Dermis microvascular lymphatic vessel endothelial cell (primary cell): ENCODE data around the gene AGTR2. TPM values are rescaled to one million over a fixed set of nuclear protein-coding genes. Genes with fewer than 3 reads are reported as not detected.
"Not testable (repeated sequence)": the region's sequence is repeated elsewhere in the genome, so short reads cannot be mapped to it uniquely, and the experiment has no call there.

ENCODE experiments used
- DNase-seq, 2 donors: peaks; one replicate each; pipeline versions ENCODE4 v3.0.0 to v3.0.0-alpha.2; 2010; ENCODE audit warnings: low read depth in 2 of 2
- total RNA-seq: library from RNA; depleted of rRNA; stranded (reverse); fragments of >200 nt; gene quantifications from 2 replicates; pipeline ENCODE4 v1.2.1, GENCODE V29; 2014

AGTR2 gene, protein sequence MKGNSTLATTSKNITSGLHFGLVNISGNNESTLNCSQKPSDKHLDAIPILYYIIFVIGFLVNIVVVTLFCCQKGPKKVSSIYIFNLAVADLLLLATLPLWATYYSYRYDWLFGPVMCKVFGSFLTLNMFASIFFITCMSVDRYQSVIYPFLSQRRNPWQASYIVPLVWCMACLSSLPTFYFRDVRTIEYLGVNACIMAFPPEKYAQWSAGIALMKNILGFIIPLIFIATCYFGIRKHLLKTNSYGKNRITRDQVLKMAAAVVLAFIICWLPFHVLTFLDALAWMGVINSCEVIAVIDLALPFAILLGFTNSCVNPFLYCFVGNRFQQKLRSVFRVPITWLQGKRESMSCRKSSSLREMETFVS
- total RNA-seq: not detected in 2 replicates

DNA sequence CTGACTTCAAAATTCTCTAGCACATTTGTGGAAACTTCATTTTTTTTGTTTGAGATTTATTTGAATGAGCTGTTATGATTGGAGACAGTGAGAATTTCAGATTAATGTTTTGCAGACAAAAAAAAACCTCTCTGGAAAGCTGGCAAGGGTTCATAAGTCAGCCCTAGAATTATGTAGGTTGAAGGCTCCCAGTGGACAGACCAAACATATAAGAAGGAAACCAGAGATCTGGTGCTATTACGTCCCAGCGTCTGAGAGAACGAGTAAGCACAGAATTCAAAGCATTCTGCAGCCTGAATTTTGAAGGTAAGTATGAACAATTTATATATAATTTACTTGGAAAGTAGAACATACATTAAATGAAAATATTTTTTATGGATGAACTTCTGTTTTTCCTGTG is at the start of gene AGTR2:
AGTR2 (plus strand) TSS at position 234 of the 400 bp plus-strand sequence. CDS start 1,537 bp downstream, outside the sequence.
- DNase-seq: no peak

DNA sequence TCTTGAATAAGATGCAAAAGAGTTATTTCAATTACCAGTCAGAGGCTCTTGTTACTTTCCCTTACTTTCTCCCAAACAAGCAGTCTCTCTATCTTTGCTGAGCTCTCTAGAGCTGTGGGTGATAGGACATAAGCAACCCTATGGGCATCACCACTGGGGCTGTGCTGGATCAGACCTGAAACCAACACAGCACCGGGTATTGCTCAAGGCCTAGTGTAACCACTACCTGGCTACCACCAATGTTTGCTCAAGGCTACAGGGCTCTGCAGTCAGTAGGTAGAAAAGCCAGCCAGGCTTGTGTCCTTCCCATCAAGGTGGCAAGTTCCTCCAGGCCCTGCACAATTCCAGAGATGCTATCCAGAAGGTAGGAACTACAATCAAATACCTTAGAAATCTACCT is 35.3 kb upstream of the AGTR2 start:
- DNase-seq: no peak

DNA sequence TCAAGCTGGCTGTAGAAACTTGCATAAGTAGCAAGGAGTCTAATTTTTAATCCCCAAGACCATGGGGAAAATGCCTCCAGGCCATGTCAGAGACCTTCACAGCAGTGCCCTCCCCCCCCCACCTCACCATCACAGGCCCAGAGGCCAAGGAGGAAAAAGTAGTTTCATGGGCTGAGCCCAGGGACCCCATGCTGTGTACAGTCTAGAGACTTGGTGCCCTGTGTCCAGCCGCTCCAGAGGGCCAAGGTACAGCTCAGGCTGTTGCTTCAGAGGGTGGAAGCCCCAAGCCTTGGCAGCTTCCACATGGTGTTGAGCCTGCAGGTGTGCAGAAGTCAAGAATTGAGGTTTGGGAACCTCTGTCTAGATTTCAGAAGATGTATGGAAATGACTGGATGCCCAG is 29.3 kb upstream of the AGTR2 start:
- not testable (repeated sequence) for DNase-seq

DNA sequence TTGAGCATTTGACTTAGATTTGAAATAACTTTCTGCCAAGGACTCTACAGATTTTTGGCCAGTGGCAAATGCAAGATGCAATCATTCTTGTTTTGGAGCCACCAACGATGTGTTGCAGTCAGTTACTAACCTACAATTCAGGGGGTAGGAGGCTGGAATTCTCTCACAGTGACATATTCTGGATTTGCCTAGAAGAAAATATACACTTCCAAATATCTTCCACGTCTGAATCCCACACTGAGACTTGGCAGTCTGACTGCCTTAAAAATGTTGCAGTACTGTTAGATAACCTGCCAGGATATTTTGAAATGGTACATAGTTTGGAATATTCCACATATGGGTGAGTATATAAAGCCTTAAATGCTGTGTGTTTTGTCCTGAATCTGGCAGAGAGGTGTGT is 27.6 kb upstream of the AGTR2 start:
- DNase-seq: no peak

DNA sequence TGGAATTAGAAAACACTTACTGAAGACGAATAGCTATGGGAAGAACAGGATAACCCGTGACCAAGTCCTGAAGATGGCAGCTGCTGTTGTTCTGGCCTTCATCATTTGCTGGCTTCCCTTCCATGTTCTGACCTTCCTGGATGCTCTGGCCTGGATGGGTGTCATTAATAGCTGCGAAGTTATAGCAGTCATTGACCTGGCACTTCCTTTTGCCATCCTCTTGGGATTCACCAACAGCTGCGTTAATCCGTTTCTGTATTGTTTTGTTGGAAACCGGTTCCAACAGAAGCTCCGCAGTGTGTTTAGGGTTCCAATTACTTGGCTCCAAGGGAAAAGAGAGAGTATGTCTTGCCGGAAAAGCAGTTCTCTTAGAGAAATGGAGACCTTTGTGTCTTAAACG is 2.4 kb downstream of the AGTR2 start:
- no peak for DNase-seq

DNA sequence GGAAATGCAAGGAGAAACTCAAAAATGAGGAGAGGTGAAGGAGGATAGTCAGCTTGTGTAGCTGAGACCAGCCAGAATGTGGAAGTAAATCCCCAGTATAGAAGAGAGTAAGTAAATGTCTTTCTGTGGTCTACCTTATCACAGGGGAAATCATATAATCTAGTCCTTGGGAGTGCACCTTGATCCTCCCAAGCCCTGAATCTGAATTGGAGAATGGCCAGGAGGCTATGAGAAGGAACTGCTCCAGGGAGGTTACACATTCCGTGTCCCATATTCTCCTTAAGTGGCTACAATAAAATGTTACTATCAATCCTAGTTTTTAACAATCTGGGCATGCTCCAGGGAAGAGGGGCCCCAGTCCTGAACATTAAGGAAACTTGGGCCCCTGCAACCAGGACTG is 10.8 kb downstream of the AGTR2 start:
- DNase-seq: no peak

DNA sequence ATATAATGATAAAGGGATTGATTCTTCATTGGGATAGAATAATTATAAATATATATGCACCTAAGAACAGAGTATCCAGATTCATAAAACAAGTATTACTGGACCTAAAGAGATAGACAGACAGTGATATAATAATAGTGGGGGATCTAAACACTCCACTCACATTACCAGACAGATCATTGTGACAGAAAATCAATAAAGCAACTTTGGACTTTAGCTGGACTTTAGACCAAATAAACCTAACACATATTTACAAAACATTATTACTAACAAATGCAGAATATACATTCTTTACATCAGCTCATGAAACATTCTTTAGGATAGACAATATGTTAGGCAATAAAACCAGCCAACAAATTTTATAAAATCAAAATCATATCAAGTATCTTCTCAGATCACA is 14.6 kb downstream of the AGTR2 start:
- no peak for DNase-seq

DNA sequence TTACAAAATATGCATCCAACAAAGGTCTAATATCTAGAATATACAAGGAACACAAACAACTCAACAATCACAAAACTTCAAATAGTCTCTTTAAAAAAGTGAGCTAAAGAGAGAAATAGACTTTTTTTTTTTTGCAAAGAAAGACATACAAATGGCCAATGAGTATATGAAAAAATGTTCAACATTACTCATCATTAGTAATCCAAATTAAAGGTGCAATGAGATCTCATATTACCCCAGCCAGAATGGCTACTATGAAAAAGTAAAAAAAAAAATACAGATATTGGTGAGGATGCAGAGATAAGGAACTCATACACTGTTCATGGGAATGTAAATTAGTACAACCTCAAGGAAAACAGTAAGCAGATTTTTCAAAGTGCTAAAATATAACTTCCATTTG is 24.1 kb downstream of the AGTR2 start:
- DNase-seq: no peak

DNA sequence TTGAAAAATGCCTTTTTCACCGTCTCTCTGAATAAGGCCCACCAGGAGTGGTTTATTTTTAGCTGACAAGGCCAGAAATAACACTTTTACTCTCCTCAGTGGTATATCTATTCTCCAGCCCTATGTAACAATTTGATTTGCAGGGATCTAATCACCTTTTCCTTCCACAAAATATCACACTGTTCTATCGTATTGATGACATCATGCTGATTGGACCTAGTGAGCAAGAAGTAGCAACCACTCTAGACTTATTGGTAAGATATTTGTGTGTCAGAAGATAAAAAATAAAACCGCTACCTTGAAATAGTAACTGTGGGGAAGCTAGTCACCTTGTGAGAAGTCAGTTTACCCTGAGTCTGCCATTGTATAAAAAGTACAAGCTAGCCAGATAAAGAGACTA is 27.7 kb downstream of the AGTR2 start:
- DNase-seq: no peak

DNA sequence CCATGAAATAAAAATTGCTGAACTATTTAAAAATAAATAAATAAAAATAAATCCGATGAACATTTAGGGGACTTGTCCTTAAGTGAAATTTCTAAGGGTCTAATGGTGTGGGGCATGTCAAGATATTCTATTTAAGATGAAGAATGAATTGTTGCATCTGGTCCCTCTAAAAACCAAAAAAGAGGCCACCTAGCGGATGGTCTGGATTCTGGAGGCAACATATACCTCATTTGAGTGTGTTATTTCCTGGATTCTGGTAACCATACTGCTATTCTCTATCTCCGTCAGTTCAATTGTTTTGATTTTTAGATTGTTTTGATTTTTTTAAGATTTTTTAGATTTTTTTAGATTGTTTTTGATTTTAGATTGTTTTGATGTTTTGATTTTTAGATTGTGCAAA is 28.3 kb downstream of the AGTR2 start:
- no peak for DNase-seq

DNA sequence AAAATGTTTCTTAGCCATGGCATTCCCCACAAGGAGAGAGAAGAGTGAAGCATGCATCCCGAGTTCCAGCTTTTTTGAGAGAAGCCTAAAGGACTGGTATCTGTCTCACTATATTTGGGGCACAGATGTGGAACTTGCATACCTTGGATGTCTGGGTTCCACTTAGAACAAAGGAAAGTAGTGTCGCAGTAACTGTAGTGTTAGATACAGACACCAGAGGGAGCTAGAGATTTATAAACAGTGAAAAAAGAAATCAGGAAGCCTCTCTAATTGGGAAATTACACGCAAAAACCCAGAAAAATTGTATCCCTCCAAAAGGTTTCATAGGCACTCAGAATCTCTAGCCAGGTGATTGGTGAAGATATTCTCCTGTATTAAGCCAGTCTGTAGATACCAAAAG is 34.4 kb downstream of the AGTR2 start:
- DNase-seq: no peak

DNA sequence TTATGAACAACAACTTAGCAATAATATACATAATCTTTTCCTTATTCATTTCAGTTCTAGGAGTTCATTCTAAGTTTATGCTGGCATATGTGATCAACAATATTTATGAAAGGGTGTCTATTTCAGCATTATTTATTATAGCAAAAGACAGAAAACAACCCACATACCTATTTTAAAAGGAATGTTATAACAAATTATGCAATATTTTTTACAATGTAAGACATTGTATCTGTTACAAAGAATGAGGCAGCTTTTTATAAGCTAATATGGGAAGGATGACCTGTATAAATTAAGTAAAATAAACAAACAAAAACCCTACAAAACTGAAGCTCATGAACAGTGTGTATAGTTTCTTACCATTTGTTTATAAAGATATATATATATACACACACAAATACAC is 42.7 kb downstream of the AGTR2 start:
- no peak for DNase-seq

DNA sequence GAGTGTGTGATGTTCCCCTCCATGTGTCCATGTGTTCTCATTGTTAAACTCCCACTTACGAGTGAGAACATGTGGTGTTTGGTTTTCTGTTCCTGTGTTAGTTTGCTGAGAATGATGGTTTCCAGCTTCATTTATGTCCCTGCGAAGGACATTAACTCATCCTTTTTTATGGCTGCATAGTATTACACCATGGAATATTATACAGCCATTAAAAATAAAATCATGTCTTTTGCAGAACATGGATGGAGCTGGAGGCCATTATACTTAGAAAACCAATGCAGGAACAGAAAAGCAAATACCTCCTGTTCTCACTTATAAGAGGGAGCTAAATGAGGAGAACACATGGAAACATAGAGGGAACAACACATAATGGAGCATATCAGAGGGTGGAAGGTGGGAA is 46.5 kb downstream of the AGTR2 start:
- not testable (repeated sequence) for DNase-seq
